Esophagus (tissue), 2 donors: ENCODE measurements around the gene CAV2. TPM values are rescaled to one million over a fixed set of nuclear protein-coding genes. Genes with fewer than 3 reads are reported as not detected.

Source experiments
- H3K27ac ChIP-seq, 2 donors: one replicate each; pipeline ENCODE4 v1.5.1; 2013; ENCODE audit warnings: low read depth in 2 of 2, mild to moderate bottlenecking in 2 of 2, inconsistent platforms in 1 of 2, low read length in 1 of 2, moderate library complexity in 1 of 2
- H3K27me3 ChIP-seq, 2 donors: one replicate each; pipeline ENCODE4 v1.6.1; 2013; ENCODE audit warnings: low read length in 2 of 2, control low read depth in 1 of 2, mild to moderate bottlenecking in 1 of 2; ENCODE audit not compliant: insufficient read depth in 2 of 2, control insufficient read depth in 1 of 2
- H3K36me3 ChIP-seq, 2 donors: one replicate each; pipeline ENCODE4 v1.6.1; 2013; ENCODE audit warnings: low read length in 1 of 2; ENCODE audit not compliant: control insufficient read depth in 2 of 2, insufficient read depth in 2 of 2
- H3K4me1 ChIP-seq, 2 donors: one replicate each; pipeline ENCODE4 v1.6.1; 2013; ENCODE audit warnings: low read length in 1 of 2; ENCODE audit not compliant: control insufficient read depth in 2 of 2, insufficient read depth in 2 of 2
- H3K4me3 ChIP-seq, 2 donors: one replicate each; pipeline ENCODE4 v1.5.1; 2013; ENCODE audit warnings: low read length in 2 of 2, mild to moderate bottlenecking in 2 of 2, low read depth in 1 of 2, moderate library complexity in 1 of 2
- H3K9me3 ChIP-seq, 2 donors: one replicate each; pipeline ENCODE4 v1.6.1; 2013; ENCODE audit warnings: mild to moderate bottlenecking in 2 of 2, low read depth in 1 of 2, low read length in 1 of 2, moderate library complexity in 1 of 2; ENCODE audit not compliant: control insufficient read depth in 2 of 2, insufficient read depth in 1 of 2
- WGBS, 2 donors: extraction: QIAGEN DNeasy Blood & Tissue Kit; methylation state at CpG; one replicate each; pipeline ENCODE4 v1.1.7; 2013; 5-methylcytosine and 5-hydroxymethylcytosine counted together
- polyA plus RNA-seq, 2 donors: library from polyadenylated mRNA; stranded (reverse); fragments of 200-250 nt; gene quantifications; one replicate each; pipeline ENCODE4 v1.2.3, GENCODE V29; 2013
- donor health status: healthy with polysubstance abuse.
- donor health status: Bipolar disorder and iron deficiency.

The CAV2 gene
- polyA plus RNA-seq, 2 donors, result 13.9 to 25.1 TPM

DNA sequence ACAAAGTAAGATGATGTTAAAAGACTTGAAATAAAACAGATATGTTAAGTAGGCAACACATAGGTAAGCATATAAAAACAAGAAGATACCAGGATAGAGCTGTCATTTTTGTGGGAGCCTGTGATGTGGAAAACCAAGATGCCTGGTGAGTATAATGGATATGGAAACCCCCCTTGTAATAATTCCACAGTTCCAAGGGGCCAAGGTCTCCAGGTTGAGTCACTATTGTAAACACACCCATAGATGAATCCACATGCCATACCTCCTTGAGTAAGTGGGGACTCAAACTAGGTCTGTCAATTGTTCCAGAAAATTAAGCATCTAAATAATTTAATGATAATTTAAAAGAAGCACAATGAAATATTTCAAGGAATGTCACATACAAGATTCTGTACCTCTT, 41.2 kb downstream of the CAV2 start:
- H3K27me3 ChIP-seq, result no peaks in the 10 kb centered on the region
- peaks cover 0 to 7% of the 10 kb centered on the region in 2 donors for H3K36me3 ChIP-seq
- H3K9me3 ChIP-seq, result no peaks in the 10 kb centered on the region
- H3K4me1 ChIP-seq, result no peaks in the 10 kb centered on the region
- H3K4me3 ChIP-seq, result no peak overlapping the region
- no peak overlapping the region for H3K27ac ChIP-seq

DNA sequence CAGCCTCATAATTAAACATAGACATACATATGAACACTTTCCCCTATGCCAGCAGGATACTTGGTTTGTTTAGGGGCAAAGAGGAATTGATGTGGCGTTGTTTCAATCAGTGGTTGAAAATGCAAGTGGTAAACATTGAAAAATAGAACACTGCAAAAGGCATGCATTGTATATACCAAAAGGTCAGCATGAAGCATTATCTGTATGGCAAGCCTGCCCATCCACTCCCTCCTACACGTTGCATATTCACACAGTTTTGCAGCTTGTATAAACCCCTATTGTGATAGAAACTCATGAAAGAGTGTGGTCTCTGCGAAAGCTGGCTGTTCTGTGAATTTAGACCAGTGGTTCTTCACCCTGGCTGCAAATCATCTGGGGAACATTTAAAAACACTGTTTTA, 42.4 kb downstream of the CAV2 start:
- H3K4me1 ChIP-seq, result no peaks in the 10 kb centered on the region
- 63 to 72% methylated on average over 3 of the region's 3 CpGs for WGBS, 2 donors
- H3K36me3 ChIP-seq, result peaks cover 0 to 2% of the 10 kb centered on the region in 2 donors
- H3K27me3 ChIP-seq, result no peaks in the 10 kb centered on the region
- no peak overlapping the region for H3K4me3 ChIP-seq
- no peak overlapping the region for H3K27ac ChIP-seq
- no peaks in the 10 kb centered on the region for H3K9me3 ChIP-seq

DNA sequence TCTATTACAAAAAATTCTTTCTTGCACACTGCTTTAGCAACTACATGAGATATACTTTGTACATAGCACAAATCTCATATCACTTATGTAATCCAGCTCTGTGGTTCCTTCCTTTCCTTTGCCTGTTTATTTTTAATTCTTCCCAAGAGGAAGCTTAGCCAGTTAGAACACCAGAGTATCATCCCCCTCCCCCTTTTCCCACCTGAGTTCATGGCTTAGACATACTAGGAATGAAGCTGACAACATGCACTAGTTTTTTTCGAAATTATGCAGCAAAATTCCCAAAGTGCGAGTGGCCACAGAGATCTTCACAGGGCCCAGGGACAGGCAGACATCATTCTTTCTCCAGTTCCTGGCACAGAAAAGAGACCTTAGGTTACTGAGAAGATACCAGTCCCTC, 43.1 kb downstream of the CAV2 start:
- WGBS, 2 donors, result 79 to 80% methylated on average over 2 of the region's 2 CpGs

DNA sequence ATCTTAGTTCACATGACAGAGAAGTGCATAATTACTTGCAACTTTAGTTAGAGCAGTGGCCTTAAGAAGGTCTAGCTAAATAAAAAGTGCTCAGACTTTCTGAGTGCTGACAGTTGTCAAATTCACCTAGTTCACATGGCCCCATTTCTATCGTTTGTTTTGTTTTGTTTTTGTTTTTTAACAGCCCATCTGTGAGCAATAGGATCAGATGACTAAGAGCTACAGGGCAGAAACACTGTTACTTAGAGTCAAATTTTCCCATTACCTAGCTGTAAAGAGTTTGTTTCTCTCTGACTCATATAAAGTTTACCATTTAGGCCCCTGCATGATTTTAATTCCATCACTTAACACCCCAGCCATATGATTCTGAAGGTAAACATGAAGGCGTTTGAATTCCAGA, 44.1 kb downstream of the CAV2 start:
- Histone ChIP-seq H3K27ac (no peak overlapping the region), H3K36me3 (peaks cover 0 to 2% of the 10 kb centered on the region in 2 donors)

More for the DNA sequence above, 43.1 kb downstream of the CAV2 start:
- Histone ChIP-seq H3K27ac (no peak overlapping the region), H3K4me1 (no peaks in the 10 kb centered on the region), H3K27me3 (no peaks in the 10 kb centered on the region), H3K4me3 (no peak overlapping the region), H3K36me3 (peaks cover 0 to 2% of the 10 kb centered on the region in 2 donors), H3K9me3 (no peaks in the 10 kb centered on the region)

DNA sequence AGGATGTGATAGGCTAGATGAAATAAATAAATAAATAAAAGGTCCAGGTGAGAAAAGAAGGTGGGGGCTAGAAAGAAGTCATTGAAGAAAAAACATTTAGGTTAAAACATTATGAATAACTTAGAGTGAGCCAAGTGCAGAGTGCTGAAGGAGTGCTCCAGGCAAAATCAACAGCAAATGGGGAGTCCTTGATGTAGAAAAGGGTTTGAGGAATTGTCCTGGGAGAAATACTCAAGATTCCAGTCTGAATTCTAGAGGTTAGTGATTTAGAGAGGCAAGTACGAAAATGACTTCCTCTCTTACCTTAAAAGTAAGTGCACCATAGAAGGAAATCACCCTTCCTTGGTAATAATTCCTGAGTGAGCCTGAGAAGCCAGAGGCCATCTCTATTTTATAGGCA, 44.9 kb downstream of the CAV2 start:
- peaks cover 0 to 2% of the 10 kb centered on the region in 2 donors for H3K36me3 ChIP-seq
- no peak overlapping the region for H3K4me3 ChIP-seq
- no peak overlapping the region for H3K27ac ChIP-seq
- no peaks in the 10 kb centered on the region for H3K27me3 ChIP-seq
- H3K9me3 ChIP-seq, result no peaks in the 10 kb centered on the region
- 72 to 76% methylated on average over 1 of the region's 1 CpG for WGBS, 2 donors
- peaks cover 3 to 4% of the 10 kb centered on the region in 2 donors for H3K4me1 ChIP-seq

More for the DNA sequence above, 44.1 kb downstream of the CAV2 start:
- Histone ChIP-seq H3K27me3 (no peaks in the 10 kb centered on the region), H3K4me1 (no peaks in the 10 kb centered on the region), H3K9me3 (no peaks in the 10 kb centered on the region), H3K4me3 (no peak overlapping the region)
- WGBS, 2 donors, result 61 to 65% methylated on average over 2 of the region's 2 CpGs

DNA sequence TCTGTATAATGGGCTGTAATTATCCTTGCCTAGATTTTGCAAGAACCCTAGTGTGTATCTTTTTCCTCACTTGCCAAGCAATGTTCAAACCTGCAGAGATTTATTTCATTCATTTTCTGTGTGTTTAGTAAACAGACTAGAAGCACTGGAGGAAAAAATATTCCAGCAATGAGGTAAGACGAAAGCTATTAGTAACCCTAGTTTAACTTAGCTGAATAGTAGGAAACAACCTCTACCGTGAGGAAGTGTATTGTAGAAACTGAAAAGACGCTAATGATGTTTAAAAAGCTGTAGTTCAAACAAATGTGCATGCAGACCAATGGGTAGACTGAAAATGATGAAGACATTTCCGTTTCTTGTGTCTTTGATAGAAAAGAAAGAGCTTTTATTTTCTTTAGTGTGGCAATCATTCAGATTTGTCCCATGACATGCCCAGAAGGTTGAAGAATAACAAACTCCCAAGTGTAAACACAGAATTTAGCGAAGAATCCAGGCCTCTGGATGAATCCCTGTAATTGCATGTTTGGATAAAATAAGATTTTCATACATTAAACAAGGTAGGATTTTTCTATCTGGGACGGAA, 46.0 kb downstream of the CAV2 start:
- 64 to 68% methylated on average over 6 of the region's 6 CpGs for WGBS, 2 donors
- H3K36me3 ChIP-seq, result peaks cover 0 to 2% of the 10 kb centered on the region in 2 donors
- H3K27ac ChIP-seq, result no peak overlapping the region
- H3K4me3 ChIP-seq, result no peak overlapping the region
- peaks cover 3 to 4% of the 10 kb centered on the region in 2 donors for H3K4me1 ChIP-seq
- H3K9me3 ChIP-seq, result no peaks in the 10 kb centered on the region
- no peaks in the 10 kb centered on the region for H3K27me3 ChIP-seq

DNA sequence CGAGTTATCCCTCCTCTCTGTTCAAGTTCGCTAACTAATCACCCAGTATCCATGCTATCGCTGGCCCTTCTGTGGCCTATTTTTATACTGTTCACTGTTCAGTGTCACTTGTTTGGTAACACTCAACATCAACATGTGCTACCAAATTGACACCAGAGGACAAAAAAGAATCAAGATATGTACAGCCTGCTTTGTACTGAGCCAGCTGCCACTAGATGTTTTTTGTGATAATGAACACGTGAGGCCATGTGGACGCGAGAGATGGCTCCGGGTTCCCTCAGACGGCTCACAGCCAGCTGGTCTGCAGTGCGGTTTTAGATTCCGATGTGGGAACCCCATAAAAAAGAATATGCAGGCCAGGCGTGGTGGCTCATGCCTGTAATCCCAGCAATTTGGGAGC, 46.5 kb downstream of the CAV2 start:
- peaks cover 3 to 4% of the 10 kb centered on the region in 2 donors for H3K4me1 ChIP-seq
- peaks cover 0 to 2% of the 10 kb centered on the region in 2 donors for H3K36me3 ChIP-seq
- no peaks in the 10 kb centered on the region for H3K9me3 ChIP-seq
- WGBS, 2 donors, result 85 to 89% methylated on average over 11 of the region's 11 CpGs
- H3K4me3 ChIP-seq, result no peak overlapping the region
- no peaks in the 10 kb centered on the region for H3K27me3 ChIP-seq
- H3K27ac ChIP-seq, result peak overlapping the region in 1 of 2 donors; percentile 17

DNA sequence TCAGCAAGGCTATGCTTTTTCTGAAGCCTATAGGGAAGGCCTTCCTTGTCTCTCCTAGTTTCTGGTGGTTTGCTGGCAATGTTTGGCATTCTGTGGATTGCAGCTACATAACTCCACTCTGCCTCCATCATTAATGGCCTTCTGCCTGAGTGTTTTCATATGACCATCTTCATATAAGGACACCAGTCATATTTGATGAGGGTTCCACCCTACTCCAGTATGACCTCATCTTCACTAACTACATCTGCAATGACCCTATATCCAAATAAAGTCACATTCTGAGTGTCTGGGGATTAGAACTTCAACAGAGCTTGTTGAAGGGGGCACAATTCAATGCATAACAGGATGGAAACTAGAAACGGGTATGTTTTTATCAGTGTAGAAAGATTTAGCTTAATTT, 47.4 kb downstream of the CAV2 start:
- no peaks in the 10 kb centered on the region for H3K9me3 ChIP-seq
- no peak overlapping the region for H3K27ac ChIP-seq
- peaks cover 0 to 2% of the 10 kb centered on the region in 2 donors for H3K36me3 ChIP-seq
- no peak overlapping the region for H3K4me3 ChIP-seq
- H3K27me3 ChIP-seq, result no peaks in the 10 kb centered on the region
- 64 to 66% methylated on average over 1 of the region's 1 CpG for WGBS, 2 donors
- H3K4me1 ChIP-seq, result peaks cover 3 to 4% of the 10 kb centered on the region in 2 donors

DNA sequence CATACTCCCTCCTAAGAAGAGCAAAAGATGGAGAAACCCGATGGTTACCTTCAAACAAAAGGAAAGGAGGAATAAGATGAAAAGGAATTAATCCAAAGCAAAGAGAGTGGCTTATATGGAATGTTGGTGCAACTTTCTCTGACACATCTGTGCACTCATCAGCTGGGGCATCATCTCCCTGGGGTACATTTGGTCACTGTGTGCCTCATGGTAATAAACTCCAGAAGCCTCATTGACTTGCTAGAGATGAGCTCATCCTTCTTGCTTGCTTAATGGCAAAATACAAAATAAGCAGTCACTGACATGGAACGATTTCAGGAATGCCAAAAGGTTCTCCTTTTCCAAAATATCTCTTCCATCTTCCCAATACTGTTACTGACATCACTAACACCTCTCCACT, 47.8 kb downstream of the CAV2 start:
- Histone ChIP-seq H3K36me3 (peaks cover 0 to 2% of the 10 kb centered on the region in 2 donors), H3K27ac (no peak overlapping the region), H3K9me3 (no peaks in the 10 kb centered on the region), H3K27me3 (no peaks in the 10 kb centered on the region), H3K4me3 (no peak overlapping the region), H3K4me1 (peaks cover 3 to 4% of the 10 kb centered on the region in 2 donors)
- 71 to 74% methylated on average over 2 of the region's 2 CpGs for WGBS, 2 donors

DNA sequence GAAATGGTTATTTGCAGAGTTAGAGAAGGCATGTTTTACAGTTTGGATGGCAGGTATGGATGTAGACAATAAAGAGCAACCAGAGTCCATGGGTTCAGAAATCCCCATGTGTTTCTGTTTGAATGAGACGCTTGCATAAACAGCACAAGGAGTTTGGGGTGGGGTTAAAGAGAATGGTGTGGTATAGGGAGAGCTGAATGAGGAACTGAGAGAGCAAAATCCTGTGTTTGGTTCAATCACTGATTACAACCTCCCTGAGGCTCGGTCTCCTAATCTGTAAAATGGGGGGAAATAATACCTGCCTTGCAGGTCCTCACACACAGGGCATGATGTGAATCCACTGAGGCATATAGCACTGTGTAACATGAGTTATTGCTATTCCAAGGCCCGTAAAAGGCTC, 49.0 kb downstream of the CAV2 start:
- H3K9me3 ChIP-seq, result no peaks in the 10 kb centered on the region
- H3K27me3 ChIP-seq, result no peaks in the 10 kb centered on the region
- peaks cover 0 to 2% of the 10 kb centered on the region in 2 donors for H3K36me3 ChIP-seq
- peaks cover 3 to 4% of the 10 kb centered on the region in 2 donors for H3K4me1 ChIP-seq
- H3K4me3 ChIP-seq, result no peak overlapping the region
- 81 to 84% methylated on average over 3 of the region's 3 CpGs for WGBS, 2 donors
- H3K27ac ChIP-seq, result no peak overlapping the region
